HG03064 (cell line): ENCODE measurements around the gene IFI6.
"Not testable (repeated sequence)": the region's sequence is repeated elsewhere in the genome, so short reads cannot be mapped to it uniquely, and the experiment has no call there.

Experiments
- ATAC-seq: cut with Tn5 transposase; IDR thresholded peaks from one replicate; pipeline ENCODE4 v1.9.1; 2021; ENCODE audit warnings: low read depth; ENCODE audit not compliant: unreplicated experiment

The IFI6 gene

GRCh38 chr1:27632387-27633297 lies 39.4 kb downstream of the IFI6 start:
- no peak for ATAC-seq

- ATAC-seq = peak; percentile 13
Observed at GRCh38 chr1:27630859-27631491, 41.0 kb downstream of the IFI6 start.

- no peak for ATAC-seq
Observed at GRCh38 chr1:27628712-27629111, 43.3 kb downstream of the IFI6 start.

- not testable (repeated sequence) for ATAC-seq
Observed at GRCh38 chr1:27627733-27628132, 44.3 kb downstream of the IFI6 start.

GRCh38 chr1:27627061-27627460 lies 44.9 kb downstream of the IFI6 start:
- no peak for ATAC-seq

- no peak for ATAC-seq
Observed at GRCh38 chr1:27626031-27626935, 45.7 kb downstream of the IFI6 start.

GRCh38 chr1:27624467-27625178 lies 47.4 kb downstream of the IFI6 start:
- ATAC-seq = no peak

- ATAC-seq = no peak
Observed at GRCh38 chr1:27623327-27624212, 48.4 kb downstream of the IFI6 start.

GRCh38 chr1:27622828-27623227 lies 49.2 kb downstream of the IFI6 start:
- ATAC-seq = no peak

- ATAC-seq = no peak
Observed at GRCh38 chr1:27621051-27621920, 50.7 kb downstream of the IFI6 start.

GRCh38 chr1:27619782-27620438 lies 52.1 kb downstream of the IFI6 start:
- not testable (repeated sequence) for ATAC-seq

GRCh38 chr1:27618341-27619082 lies 53.5 kb downstream of the IFI6 start:
- ATAC-seq = no peak

- no peak for ATAC-seq
Observed at GRCh38 chr1:27617420-27617819, 54.6 kb downstream of the IFI6 start.

GRCh38 chr1:27616441-27616840 lies 55.6 kb downstream of the IFI6 start:
- ATAC-seq = no peak
